HEK293T (cell line): ENCODE results near the gene AOPEP.

ENCODE experiments used
- CTCF ChIA-PET: fragments of 350-600 bp; formaldehyde crosslinking; extraction: SDS; loops from one replicate; lab custom pipeline; 2021; ENCODE audit warnings: antibody characterized with exemption, inconsistent platforms; lab: Yijun Ruan, JAX
- POLR2A ChIA-PET: fragments of 350-600 bp; formaldehyde crosslinking; extraction: SDS; loops from one replicate; lab custom pipeline; 2020; ENCODE audit warnings: antibody characterized with exemption, inconsistent platforms; lab: Yijun Ruan, JAX
- DNase-seq: peaks from one replicate; pipeline ENCODE4 v3.0.0; 2012; ENCODE audit warnings: mixed read lengths; ENCODE audit errors: extremely low spot score
- ARNT ChIP-seq: fragments of 450-650 bp; IDR thresholded peaks from 2 replicates; pipeline ENCODE4 v1.6.1; 2017; ENCODE audit warnings: mild to moderate bottlenecking
- BHLHE40 ChIP-seq: fragments of 450-650 bp; IDR thresholded peaks from 2 replicates; pipeline ENCODE4 v1.6.1; 2016; ENCODE audit warnings: mild to moderate bottlenecking, moderate library complexity, borderline replicate concordance
- CTBP1 ChIP-seq: fragments of 450-650 bp; IDR thresholded peaks from 2 replicates; pipeline ENCODE4 v1.6.1; 2016; ENCODE audit warnings: borderline replicate concordance
- ELF4 ChIP-seq: fragments of 450-650 bp; IDR thresholded peaks from 2 replicates; pipeline ENCODE4 v1.6.1; 2017; ENCODE audit warnings: antibody characterized with exemption
- FOXA1 ChIP-seq: fragments of 450-650 bp; IDR thresholded peaks from 2 replicates; pipeline ENCODE4 v1.6.1; 2016; ENCODE audit warnings: mild to moderate bottlenecking
- FOXK2 ChIP-seq: fragments of 450-650 bp; IDR thresholded peaks from 2 replicates; pipeline ENCODE4 v1.6.1; 2016; ENCODE audit warnings: mild to moderate bottlenecking
- FOXM1 ChIP-seq: fragments of 450-650 bp; IDR thresholded peaks from 2 replicates; pipeline ENCODE4 v1.6.1; 2017; ENCODE audit warnings: mild to moderate bottlenecking, borderline replicate concordance
- HDGF ChIP-seq: fragments of 450-650 bp; IDR thresholded peaks from 2 replicates; pipeline ENCODE4 v1.6.1; 2017; ENCODE audit warnings: antibody characterized with exemption, borderline replicate concordance
- L3MBTL2 ChIP-seq: fragments of 450-650 bp; conservative IDR thresholded peaks from 2 replicates; pipeline ENCODE4 v1.6.1; 2016; ENCODE audit warnings: mild to moderate bottlenecking
- LEF1 ChIP-seq: fragments of 450-650 bp; IDR thresholded peaks from 2 replicates; pipeline ENCODE4 v1.6.1; 2017; ENCODE audit warnings: mild to moderate bottlenecking, borderline replicate concordance
- NFRKB ChIP-seq: fragments of 450-650 bp; IDR thresholded peaks from 2 replicates; pipeline ENCODE4 v1.6.1; 2016; ENCODE audit warnings: mild to moderate bottlenecking, moderate library complexity
- PKNOX1 ChIP-seq: fragments of 450-650 bp; IDR thresholded peaks from 2 replicates; pipeline ENCODE4 v1.6.1; 2016
- SP1 ChIP-seq: fragments of 450-650 bp; IDR thresholded peaks from 2 replicates; pipeline ENCODE4 v1.6.1; 2017
- SUZ12 ChIP-seq: fragments of 450-650 bp; IDR thresholded peaks from 2 replicates; pipeline ENCODE4 v1.6.1; 2016; ENCODE audit warnings: mild to moderate bottlenecking
- TARDBP ChIP-seq: fragments of 450-650 bp; IDR thresholded peaks from 2 replicates; pipeline ENCODE4 v1.6.1; 2016
- ZNF384 ChIP-seq: fragments of 450-650 bp; IDR thresholded peaks from 2 replicates; pipeline ENCODE4 v1.6.1; 2016

Gene AOPEP

DNA sequence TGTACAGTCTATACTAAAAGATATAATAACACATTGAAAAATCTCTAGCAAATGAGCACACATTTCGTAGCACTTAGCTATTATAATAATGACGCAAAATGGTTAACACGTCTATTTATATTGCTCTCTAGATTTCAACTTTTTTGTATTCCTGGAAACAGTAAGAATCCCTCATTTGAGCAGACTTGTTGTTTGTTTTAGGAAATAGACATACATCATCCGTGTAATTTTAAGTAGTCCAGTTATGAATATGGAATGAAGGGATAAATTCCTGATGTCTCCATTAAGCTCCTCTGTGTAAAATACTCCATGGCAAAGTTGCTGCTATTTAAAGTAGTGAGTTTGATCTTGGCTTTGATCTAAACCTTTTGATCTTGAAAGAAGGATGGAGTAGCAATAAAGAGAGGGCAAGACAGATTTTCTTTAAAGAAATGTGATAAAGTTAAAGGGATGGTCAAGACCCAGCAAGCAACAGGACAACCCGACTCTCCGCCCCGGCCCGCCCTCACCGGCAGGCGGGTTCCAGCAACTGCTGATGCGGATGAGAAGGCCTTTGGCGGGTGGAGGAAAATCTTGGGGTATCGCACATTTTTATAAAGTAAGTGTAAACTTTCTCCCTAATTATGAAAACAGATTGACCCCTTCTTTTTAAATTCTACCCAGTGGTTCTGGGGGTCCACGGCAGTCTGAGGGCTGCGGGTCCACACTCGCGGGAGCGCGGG lies 277.4 kb downstream of the AOPEP start:
- POLR2A ChIA-PET: interaction anchor here (0.7 kb wide), 1 partner anchor 58 kb away, joined by 3 read pairs; no protein-coding TSS in a partner anchor
- CTCF ChIA-PET: no interaction called here

DNA sequence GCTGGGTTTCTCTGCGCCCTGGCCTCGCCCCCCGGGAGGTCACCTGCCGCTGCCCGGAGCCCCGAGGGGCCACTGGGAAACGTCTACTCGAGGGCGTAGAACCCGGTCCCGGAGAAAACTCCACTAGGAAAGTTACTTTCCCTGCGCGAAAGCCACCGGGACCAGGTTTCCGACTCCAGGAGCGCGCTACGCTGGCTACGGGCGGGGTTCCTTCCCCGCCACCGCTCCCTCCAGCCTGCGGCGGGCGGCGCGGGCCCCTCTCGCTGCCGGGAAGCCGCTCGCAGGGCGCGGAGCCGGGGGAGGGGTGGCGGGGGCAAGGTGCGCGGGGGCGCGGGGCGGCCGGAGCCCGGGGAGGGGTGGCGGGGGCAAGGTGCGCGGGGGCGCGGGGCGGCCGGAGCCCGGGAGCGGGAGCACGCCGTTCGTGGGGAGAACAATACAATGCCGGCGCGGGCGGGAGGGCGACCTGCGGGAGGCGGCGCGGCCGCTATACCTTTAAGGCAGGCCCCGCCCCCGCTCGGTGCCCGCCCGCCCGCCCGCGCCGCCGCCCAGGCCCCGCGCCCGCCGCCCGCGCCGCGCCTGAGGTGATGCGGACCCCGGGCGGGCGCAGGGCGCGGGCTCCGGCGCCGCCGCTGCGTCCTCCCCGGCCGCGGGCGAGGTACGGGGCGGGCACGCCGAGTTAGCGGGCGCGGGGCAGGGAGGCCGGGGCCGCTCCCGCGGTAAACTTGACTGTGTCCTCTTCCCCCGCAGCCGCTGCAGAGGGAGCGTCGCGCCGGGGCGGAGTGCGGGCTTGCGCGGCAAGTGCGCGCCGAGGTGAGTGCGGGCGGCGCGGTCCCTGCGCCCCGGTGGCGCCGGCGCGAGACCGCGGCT lies 278.1 kb downstream of the AOPEP start:
- TF ChIP-seq HDGF (no peak), CTBP1 (no peak), SP1 (no peak), BHLHE40 (no peak), LEF1 (no peak), FOXK2 (no peak), ZNF384 (no peak)
- ChIA-PET CTCF (no interaction called here), POLR2A (no interaction called here)
- DNase-seq: peak; percentile 65

More for the DNA sequence above, 277.4 kb downstream of the AOPEP start:
- no peak for DNase-seq
- no peak for TF ChIP-seq TARDBP
- no peak for TF ChIP-seq PKNOX1
- TF ChIP-seq SP1: no peak

DNA sequence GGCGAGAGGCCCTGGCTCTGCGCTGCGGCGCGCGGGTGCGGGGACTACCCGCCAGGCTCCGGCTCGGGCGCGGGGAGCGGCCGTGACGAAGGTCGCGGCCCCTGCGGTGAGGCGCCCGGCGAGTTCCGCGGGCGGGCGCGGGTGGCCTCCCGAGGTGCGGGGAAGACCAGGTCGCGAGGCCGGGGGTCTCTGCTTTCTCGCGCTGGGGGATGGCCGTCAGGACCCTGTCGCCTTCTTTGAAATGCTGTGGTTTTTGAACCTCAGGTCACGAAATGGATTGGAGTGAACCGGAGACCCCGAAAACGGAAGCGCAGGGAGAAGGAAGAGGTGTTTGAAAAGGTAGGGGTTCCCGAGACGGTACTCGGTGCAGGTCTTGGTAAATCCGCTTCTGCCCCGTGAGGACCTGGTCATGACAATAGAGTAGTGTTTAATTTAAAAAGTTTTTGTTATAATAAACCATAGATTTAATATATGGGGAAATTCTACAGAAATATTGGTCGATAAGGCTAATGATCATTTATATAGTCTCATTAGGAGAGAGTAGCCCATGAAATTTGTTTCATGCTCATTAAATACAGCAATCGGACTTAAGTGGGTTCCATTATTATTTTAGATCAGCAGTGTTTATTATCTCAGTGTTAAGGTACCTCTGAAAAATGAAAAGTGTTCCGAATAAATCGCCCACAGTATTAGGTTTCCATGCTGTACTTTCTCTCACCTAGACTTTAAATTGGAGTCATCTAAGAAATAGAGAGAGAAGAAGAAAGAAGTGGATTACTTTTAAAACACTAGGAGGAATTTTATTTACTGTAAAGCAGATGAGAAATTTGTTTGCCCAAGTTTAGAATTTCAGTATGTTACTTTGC lies 279.0 kb downstream of the AOPEP start:
- CTCF ChIA-PET: no interaction called here
- no peak for DNase-seq

GRCh38 chr9:95007226-95007869 lies 280.8 kb downstream of the AOPEP start:
- CTCF ChIA-PET: interaction anchor here (0.7 to 1.6 kb wide), 3 partner anchors 18 to 120 kb away, joined by 3 to 7 read pairs (median 4); no protein-coding TSS in a partner anchor
- TF ChIP-seq BHLHE40 (no peak), FOXA1 (no peak), ARNT (no peak), FOXK2 (no peak)
- POLR2A ChIA-PET: interaction anchor here (1.2 kb wide), 1 partner anchor 15 kb away, joined by 4 read pairs; no protein-coding TSS in a partner anchor
- DNase-seq: no peak

More for the DNA sequence above, 279.0 kb downstream of the AOPEP start:
- POLR2A ChIA-PET: no interaction called here
- TF ChIP-seq ZNF384: no peak
- TF ChIP-seq L3MBTL2: no peak
- TF ChIP-seq BHLHE40: no peak
- TF ChIP-seq HDGF: no peak
- no peak for TF ChIP-seq PKNOX1
- no peak for TF ChIP-seq SP1
- TF ChIP-seq LEF1: no peak
- TF ChIP-seq CTBP1: no peak
- no peak for TF ChIP-seq ARNT
- no peak for TF ChIP-seq SUZ12
- TF ChIP-seq FOXK2: no peak
- no peak for TF ChIP-seq FOXM1

DNA sequence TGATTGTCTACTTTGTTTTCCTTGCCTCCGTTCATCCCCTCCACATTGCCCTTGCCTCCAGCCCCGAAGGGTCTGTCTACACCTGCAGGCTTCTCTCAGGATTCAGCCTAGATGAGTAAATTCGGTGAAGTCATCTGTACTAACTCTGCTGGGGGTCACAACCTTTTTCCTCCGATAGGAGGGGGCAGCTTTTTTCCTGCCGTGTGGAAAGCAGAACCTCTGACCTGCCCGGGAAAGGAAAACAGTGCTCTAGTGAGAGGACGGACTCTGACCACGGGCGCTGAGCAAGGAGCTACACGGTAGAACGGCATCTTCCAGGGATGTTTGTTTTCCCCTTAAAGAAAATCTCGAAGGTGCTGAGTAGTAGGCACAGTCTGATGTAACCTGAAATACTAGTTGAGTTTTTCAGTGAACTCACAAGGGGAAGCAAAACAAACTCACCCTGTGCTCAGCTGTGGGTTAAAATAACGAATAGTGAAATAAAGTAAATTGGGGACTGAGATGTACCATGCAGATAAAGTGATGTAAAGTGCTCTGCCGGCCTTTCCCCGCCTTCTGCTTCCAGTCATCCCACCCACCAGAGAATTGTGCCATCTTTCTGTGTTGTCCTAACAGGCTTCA lies 281.8 kb downstream of the AOPEP start:
- TF ChIP-seq ELF4: no peak
- no peak for TF ChIP-seq FOXA1
- TF ChIP-seq FOXM1: no peak
- no peak for TF ChIP-seq L3MBTL2
- TF ChIP-seq ARNT: no peak
- no peak for TF ChIP-seq NFRKB
- no peak for TF ChIP-seq HDGF
- TF ChIP-seq BHLHE40: no peak
- no peak for TF ChIP-seq CTBP1
- TF ChIP-seq FOXK2: no peak
- TF ChIP-seq SUZ12: no peak
- no peak for TF ChIP-seq TARDBP
- TF ChIP-seq LEF1: no peak
- no peak for TF ChIP-seq ZNF384
- TF ChIP-seq PKNOX1: no peak
- TF ChIP-seq SP1: no peak
- no peak for DNase-seq
- POLR2A ChIA-PET: interaction anchor here (1.2 kb wide), 1 partner anchor 16 kb away, joined by 4 read pairs; no protein-coding TSS in a partner anchor
- CTCF ChIA-PET: interaction anchor here (1.3 to 1.6 kb wide), 2 partner anchors 17 to 119 kb away, joined by 4 to 7 read pairs; no protein-coding TSS in a partner anchor
